ENCODE results near the gene RCCD1.
A peak's percentile ranks its signal among the peaks of the same experiment; 100 is the strongest.

RCCD1 gene

DNA sequence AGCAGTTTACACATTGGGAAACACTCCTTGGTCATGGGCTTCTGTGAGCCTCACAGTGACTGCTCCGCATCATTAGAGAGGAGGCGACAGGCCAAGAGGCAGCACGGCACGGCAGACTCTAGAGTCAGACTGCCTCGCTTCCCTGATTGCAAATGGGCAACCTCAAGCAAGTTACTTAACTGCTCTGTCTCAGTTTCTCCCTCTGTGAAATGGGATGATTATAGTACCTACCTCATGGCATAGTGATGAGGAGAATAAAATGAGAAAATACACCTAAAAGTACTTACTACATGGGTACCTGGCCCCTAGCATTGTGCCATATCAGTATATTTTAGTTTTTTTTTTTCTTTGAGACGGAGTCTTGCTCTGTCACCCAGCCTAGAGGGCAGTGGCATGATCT is 4.0 kb upstream of the RCCD1 start:
- Histone ChIP-seq H3K9me3 (ENCODE audit: control insufficient read depth, low read length) (no peaks in the 10 kb centered on the region), H3K4me1 (ENCODE audit: control insufficient read depth, insufficient read depth, low read depth, low read length) (peaks cover 31% of the 10 kb centered on the region), H3K27me3 (ENCODE audit: control insufficient read depth in 1 of 2, insufficient read depth in 1 of 2, low read length in 2 of 2) (no peaks in the 10 kb centered on the region), H3K27ac (ENCODE audit: low read length, poor library complexity, severe bottlenecking) (no peak overlapping the region), H3K14ac (ENCODE audit: low read length in 2 of 2) (no peak overlapping the region), H4K91ac (ENCODE audit: low read length) (no peak overlapping the region), H4K8ac (ENCODE audit: low read length) (no peak overlapping the region), H2AK5ac (ENCODE audit: low read length, severe bottlenecking) (no peak overlapping the region), H2BK5ac (ENCODE audit: low read depth, low read length, poor library complexity, severe bottlenecking) (no peak overlapping the region), H2BK12ac (ENCODE audit: low read length in 2 of 2) (no peak overlapping the region), H2BK15ac (ENCODE audit: low read depth, poor library complexity, severe bottlenecking) (no peak overlapping the region), H3K23ac (ENCODE audit: low read length in 2 of 2) (no peak overlapping the region), H3K4me3 (ENCODE audit: insufficient read depth in 1 of 2, low read depth in 1 of 2, low read length in 2 of 2) (no peak overlapping the region), H3K4me2 (ENCODE audit: low read length, poor library complexity, severe bottlenecking) (no peak overlapping the region), H3K9ac (ENCODE audit: low read length) (no peak overlapping the region), H2AFZ (ENCODE audit: low read depth, low read length) (no peak overlapping the region), H3K4ac (ENCODE audit: low read depth in 1 of 2, low read length in 2 of 2) (no peak overlapping the region), H3K79me1 (replicated peaks; ENCODE audit: low read length, poor library complexity, severe bottlenecking) (peaks cover 16% of the 10 kb centered on the region), H3K18ac (ENCODE audit: low read depth in 1 of 2, low read length in 2 of 2) (no peak overlapping the region), H2BK120ac (ENCODE audit: low read depth, low read length) (no peak overlapping the region), H3K36me3 (ENCODE audit: control insufficient read depth in 1 of 2, insufficient read depth in 2 of 2, low read depth in 1 of 2, low read length in 2 of 2) (peaks cover 76 to 78% of the 10 kb centered on the region in 2 experiments)
- 100% methylated on average over 5 of the region's 6 CpGs for WGBS
- DNase-seq, result no peak

DNA sequence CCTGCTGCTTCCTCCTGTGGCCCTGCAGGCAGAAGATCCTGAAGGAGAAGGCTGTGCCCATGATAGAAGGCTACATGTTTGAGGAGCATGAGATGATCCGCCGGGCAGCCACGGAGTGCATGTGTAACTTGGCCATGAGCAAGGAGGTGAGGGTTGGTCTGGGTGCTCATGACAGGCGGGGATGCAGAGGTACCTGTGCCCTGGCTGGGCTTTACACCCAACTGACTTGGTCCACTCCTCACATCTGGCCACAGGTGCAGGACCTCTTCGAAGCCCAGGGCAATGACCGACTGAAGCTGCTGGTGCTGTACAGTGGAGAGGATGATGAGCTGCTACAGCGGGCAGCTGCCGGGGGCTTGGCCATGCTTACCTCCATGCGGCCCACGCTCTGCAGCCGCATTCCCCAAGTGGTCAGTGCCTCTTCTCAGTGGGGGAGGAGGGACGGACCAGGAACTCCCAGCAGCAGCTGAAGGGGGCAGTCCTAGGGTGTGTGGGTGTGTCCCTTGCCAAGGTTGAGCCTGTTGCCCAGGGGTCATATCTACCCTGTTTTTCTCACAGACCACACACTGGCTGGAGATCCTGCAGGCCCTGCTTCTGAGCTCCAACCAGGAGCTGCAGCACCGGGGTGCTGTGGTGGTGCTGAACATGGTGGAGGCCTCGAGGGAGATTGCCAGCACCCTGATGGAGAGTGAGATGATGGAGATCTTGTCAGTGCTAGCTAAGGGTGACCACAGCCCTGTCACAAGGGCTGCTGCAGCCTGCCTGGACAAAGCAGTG is 1.6 kb upstream of the RCCD1 start:
- no peak overlapping the region for H3K18ac ChIP-seq (ENCODE audit: low read depth in 1 of 2, low read length in 2 of 2)
- H3K4me3 ChIP-seq (ENCODE audit: insufficient read depth in 1 of 2, low read depth in 1 of 2, low read length in 2 of 2), result no peak overlapping the region
- H3K9me3 ChIP-seq (ENCODE audit: control insufficient read depth, low read length), result no peaks in the 10 kb centered on the region
- H2BK120ac ChIP-seq (ENCODE audit: low read depth, low read length), result no peak overlapping the region
- H3K9ac ChIP-seq (ENCODE audit: low read length), result no peak overlapping the region
- H3K27ac ChIP-seq (ENCODE audit: low read length, poor library complexity, severe bottlenecking), result no peak overlapping the region
- H3K4me2 ChIP-seq (ENCODE audit: low read length, poor library complexity, severe bottlenecking), result no peak overlapping the region
- no peaks in the 10 kb centered on the region for H3K27me3 ChIP-seq (ENCODE audit: control insufficient read depth in 1 of 2, insufficient read depth in 1 of 2, low read length in 2 of 2)
- no peak overlapping the region for H3K23ac ChIP-seq (ENCODE audit: low read length in 2 of 2)
- no peak overlapping the region for H4K8ac ChIP-seq (ENCODE audit: low read length)
- peaks cover 56 to 64% of the 10 kb centered on the region in 2 experiments for H3K36me3 ChIP-seq (ENCODE audit: control insufficient read depth in 1 of 2, insufficient read depth in 2 of 2, low read depth in 1 of 2, low read length in 2 of 2)
- no peak overlapping the region for H3K14ac ChIP-seq (ENCODE audit: low read length in 2 of 2)
- no peak overlapping the region for H2BK12ac ChIP-seq (ENCODE audit: low read length in 2 of 2)
- H4K91ac ChIP-seq (ENCODE audit: low read length), result peak overlapping the region; percentile 48
- H3K4me1 ChIP-seq (ENCODE audit: control insufficient read depth, insufficient read depth, low read depth, low read length), result peaks cover 33% of the 10 kb centered on the region
- no peak overlapping the region for H2BK15ac ChIP-seq (ENCODE audit: low read depth, poor library complexity, severe bottlenecking)
- no peak for DNase-seq
- H3K79me1 ChIP-seq (replicated peaks; ENCODE audit: low read length, poor library complexity, severe bottlenecking), result peaks cover 19% of the 10 kb centered on the region
- no peak overlapping the region for H3K4ac ChIP-seq (ENCODE audit: low read depth in 1 of 2, low read length in 2 of 2)
- no peak overlapping the region for H2AFZ ChIP-seq (ENCODE audit: low read depth, low read length)
- no peak overlapping the region for H2AK5ac ChIP-seq (ENCODE audit: low read length, severe bottlenecking)
- WGBS, result 96% methylated on average over 14 of the region's 14 CpGs
- H2BK5ac ChIP-seq (ENCODE audit: low read depth, low read length, poor library complexity, severe bottlenecking), result no peak overlapping the region

DNA sequence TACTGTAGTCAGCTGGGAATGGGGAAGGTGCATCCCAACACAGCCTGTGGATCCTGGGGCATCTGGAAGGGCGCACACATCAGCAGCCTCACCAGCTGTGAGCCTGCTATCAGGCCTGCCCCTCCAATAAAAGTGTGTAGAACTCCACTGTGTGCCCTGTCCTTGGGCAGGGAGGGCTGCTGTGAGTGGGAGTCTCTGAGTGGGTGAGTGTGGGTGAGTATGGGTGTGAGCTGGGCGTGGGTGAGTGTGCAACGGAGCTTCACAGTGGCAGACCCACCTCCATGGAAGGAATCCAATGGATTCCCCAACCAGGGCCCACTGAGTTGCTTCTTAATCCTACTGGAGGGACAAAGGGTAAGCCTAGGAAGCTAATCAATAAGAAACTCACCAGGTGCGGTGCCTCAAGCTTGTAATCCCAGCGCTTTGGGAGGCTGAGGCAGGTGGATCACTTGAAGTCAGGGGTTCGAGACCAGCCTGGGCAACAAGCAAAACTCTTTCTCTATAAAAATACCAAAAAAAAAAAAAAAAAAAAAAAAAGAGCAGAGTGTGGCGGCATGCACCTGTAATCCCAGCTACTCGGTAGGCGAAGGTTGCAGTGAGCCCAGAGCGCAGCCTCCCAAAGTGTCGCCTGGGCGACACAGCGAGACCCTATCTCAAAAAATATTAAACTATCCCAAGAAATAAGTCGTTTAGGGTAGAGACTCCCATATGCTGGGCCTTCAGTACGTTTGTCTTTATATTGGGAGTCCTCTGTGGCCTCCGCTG is 555 bp upstream of the RCCD1 start:
- Histone ChIP-seq H3K23ac (ENCODE audit: low read length in 2 of 2) (no peak overlapping the region), H4K8ac (ENCODE audit: low read length) (no peak overlapping the region), H3K79me1 (replicated peaks; ENCODE audit: low read length, poor library complexity, severe bottlenecking) (peaks cover 19% of the 10 kb centered on the region), H3K27me3 (ENCODE audit: control insufficient read depth in 1 of 2, insufficient read depth in 1 of 2, low read length in 2 of 2) (no peaks in the 10 kb centered on the region), H2AFZ (ENCODE audit: low read depth, low read length) (no peak overlapping the region), H3K9me3 (ENCODE audit: control insufficient read depth, low read length) (no peaks in the 10 kb centered on the region), H3K14ac (ENCODE audit: low read length in 2 of 2) (no peak overlapping the region), H4K91ac (ENCODE audit: low read length) (peak overlapping the region; percentile 48), H3K9ac (ENCODE audit: low read length) (peak overlapping the region; percentile 96), H2AK5ac (ENCODE audit: low read length, severe bottlenecking) (no peak overlapping the region), H3K4me2 (ENCODE audit: low read length, poor library complexity, severe bottlenecking) (peak overlapping the region; percentile 49), H3K4me3 (ENCODE audit: insufficient read depth in 1 of 2, low read depth in 1 of 2, low read length in 2 of 2) (peak overlapping the region; percentile 26 to 86), H2BK5ac (ENCODE audit: low read depth, low read length, poor library complexity, severe bottlenecking) (no peak overlapping the region), H2BK12ac (ENCODE audit: low read length in 2 of 2) (no peak overlapping the region), H3K18ac (ENCODE audit: low read depth in 1 of 2, low read length in 2 of 2) (no peak overlapping the region), H3K36me3 (ENCODE audit: control insufficient read depth in 1 of 2, insufficient read depth in 2 of 2, low read depth in 1 of 2, low read length in 2 of 2) (peaks cover 47 to 56% of the 10 kb centered on the region in 2 experiments), H3K4me1 (ENCODE audit: control insufficient read depth, insufficient read depth, low read depth, low read length) (peaks cover 30% of the 10 kb centered on the region), H2BK120ac (ENCODE audit: low read depth, low read length) (no peak overlapping the region), H3K4ac (ENCODE audit: low read depth in 1 of 2, low read length in 2 of 2) (no peak overlapping the region), H3K27ac (ENCODE audit: low read length, poor library complexity, severe bottlenecking) (no peak overlapping the region), H2BK15ac (ENCODE audit: low read depth, poor library complexity, severe bottlenecking) (no peak overlapping the region)
- 68% methylated on average over 8 of the region's 16 CpGs for WGBS
- no peak for DNase-seq

DNA sequence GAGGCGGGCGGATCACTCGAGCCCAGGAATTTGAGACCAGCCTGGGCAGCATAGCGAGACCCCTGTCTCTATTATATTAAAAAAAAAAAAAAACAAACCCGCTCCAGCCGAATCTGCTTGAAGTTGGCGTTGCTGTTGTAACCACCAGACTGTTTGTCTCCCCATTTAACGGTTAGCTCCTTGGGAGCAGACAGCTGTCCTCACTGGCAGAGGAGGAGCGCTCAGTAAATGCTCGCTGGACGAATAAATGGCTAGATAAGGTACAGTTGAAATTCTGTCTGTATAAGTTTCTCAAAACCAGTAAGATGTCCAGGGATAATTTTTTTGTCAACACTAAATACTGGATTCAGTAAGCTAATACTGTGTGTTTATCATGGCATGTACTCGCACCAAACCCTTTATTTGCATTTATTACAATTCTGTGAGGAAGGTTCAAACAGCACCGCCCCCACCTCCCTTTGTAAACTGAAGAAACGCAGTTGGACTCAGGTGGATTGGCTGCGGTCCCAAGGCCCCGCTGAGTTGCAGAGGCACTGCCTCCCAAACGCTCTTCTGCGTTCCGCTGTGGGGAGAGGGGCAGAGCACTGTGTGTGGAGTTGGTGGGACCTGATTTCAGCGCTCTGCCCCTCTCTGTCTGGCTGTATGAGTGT is 1.1 kb downstream of the RCCD1 start:
- Histone ChIP-seq H3K4me1 (ENCODE audit: control insufficient read depth, insufficient read depth, low read depth, low read length) (peaks cover 21% of the 10 kb centered on the region), H3K36me3 (ENCODE audit: control insufficient read depth in 1 of 2, insufficient read depth in 2 of 2, low read depth in 1 of 2, low read length in 2 of 2) (peaks cover 37 to 52% of the 10 kb centered on the region in 2 experiments), H4K91ac (ENCODE audit: low read length) (no peak overlapping the region), H2AFZ (ENCODE audit: low read depth, low read length) (no peak overlapping the region), H3K27ac (ENCODE audit: low read length, poor library complexity, severe bottlenecking) (no peak overlapping the region), H2AK5ac (ENCODE audit: low read length, severe bottlenecking) (no peak overlapping the region), H2BK15ac (ENCODE audit: low read depth, poor library complexity, severe bottlenecking) (no peak overlapping the region), H3K23ac (ENCODE audit: low read length in 2 of 2) (no peak overlapping the region), H2BK5ac (ENCODE audit: low read depth, low read length, poor library complexity, severe bottlenecking) (no peak overlapping the region), H2BK12ac (ENCODE audit: low read length in 2 of 2) (no peak overlapping the region), H3K9ac (ENCODE audit: low read length) (peak overlapping the region; percentile 96), H3K9me3 (ENCODE audit: control insufficient read depth, low read length) (no peaks in the 10 kb centered on the region), H3K14ac (ENCODE audit: low read length in 2 of 2) (no peak overlapping the region), H3K4me3 (ENCODE audit: insufficient read depth in 1 of 2, low read depth in 1 of 2, low read length in 2 of 2) (peak overlapping the region in 1 of 2 experiments; percentile 86), H2BK120ac (ENCODE audit: low read depth, low read length) (no peak overlapping the region), H3K79me1 (replicated peaks; ENCODE audit: low read length, poor library complexity, severe bottlenecking) (peaks cover 15% of the 10 kb centered on the region), H4K8ac (ENCODE audit: low read length) (peak overlapping the region; percentile 35), H3K27me3 (ENCODE audit: control insufficient read depth in 1 of 2, insufficient read depth in 1 of 2, low read length in 2 of 2) (no peaks in the 10 kb centered on the region), H3K4ac (ENCODE audit: low read depth in 1 of 2, low read length in 2 of 2) (no peak overlapping the region), H3K18ac (ENCODE audit: low read depth in 1 of 2, low read length in 2 of 2) (no peak overlapping the region), H3K4me2 (ENCODE audit: low read length, poor library complexity, severe bottlenecking) (no peak overlapping the region)
- no peak for DNase-seq
- WGBS, result 82% methylated on average over 18 of the region's 20 CpGs

All from mesenchymal stem cell (in vitro differentiated cells and primary cell).